H1 (cell line): ENCODE data around the gene SMNDC1.

ENCODE experiments used
- CTBP2 ChIP-seq: IDR thresholded peaks from 2 replicates; pipeline ENCODE4 v1.7.0; 2011; ENCODE audit warnings: borderline replicate concordance, mild to moderate bottlenecking, moderate library complexity, mixed read lengths, low read length; ENCODE audit not compliant: insufficient read depth, insufficient read length
- POLR2A ChIP-seq, 2 experiments: IDR thresholded peaks; 1 replicate in 1 of 2; 2 replicates in 1 of 2; pipeline ENCODE4 v1.6.1; 2011; ENCODE audit warnings: low read depth in 2 of 2, low read length in 2 of 2, mild to moderate bottlenecking in 2 of 2; ENCODE audit errors: control extremely low read depth in 1 of 2
- POLR2AphosphoS5 ChIP-seq: IDR thresholded peaks from 2 replicates; pipeline ENCODE4 v1.6.1; 2011; ENCODE audit warnings: low read depth, low read length
- TBP ChIP-seq: IDR thresholded peaks from 2 replicates; pipeline ENCODE4 v1.6.1; 2011; ENCODE audit warnings: low read depth, low read length, improper control_type of control experiment
- TF ChIP-seq, protein P1 (sequence below), 3 experiments: IDR thresholded peaks; 1 replicate in 2 of 3; 2 replicates in 1 of 3; pipeline versions ENCODE4 v1.5.1 to v1.6.1; 2011; ENCODE audit warnings: low read length in 3 of 3, mild to moderate bottlenecking in 3 of 3, inconsistent platforms in 2 of 3, low read depth in 1 of 3, moderate library complexity in 1 of 3; ENCODE audit not compliant: insufficient read depth in 1 of 3; ENCODE audit errors: control extremely low read depth in 1 of 3
- TF ChIP-seq, protein P2 (sequence below): IDR thresholded peaks from 2 replicates; pipeline ENCODE4 v1.6.1; 2012; ENCODE audit warnings: low read length, inconsistent platforms

DNA sequence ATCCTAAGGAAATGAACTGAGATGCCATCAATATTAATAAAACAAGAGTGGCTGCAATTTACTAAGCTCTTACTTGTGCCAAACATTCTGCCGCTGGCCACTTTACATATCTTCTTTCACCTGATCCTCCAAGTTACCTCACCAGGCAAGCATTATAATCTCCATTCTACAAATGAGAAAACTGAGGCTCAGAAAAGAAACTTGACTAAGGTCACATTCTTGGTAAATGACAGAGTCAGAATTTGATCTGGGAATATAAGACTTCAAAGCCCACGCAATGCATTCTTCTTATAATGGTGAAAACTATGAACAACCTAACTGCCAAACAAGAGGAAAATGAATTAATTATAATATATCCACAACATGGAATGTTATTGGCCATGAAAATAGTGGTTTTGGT is 46.1 kb upstream of the SMNDC1 start:
- TF ChIP-seq CTBP2 (no peak), POLR2AphosphoS5 (no peak), TBP (no peak), POLR2A (IDR thresholded peaks at IDR 0.05; ENCODE audit: control extremely low read depth in 1 of 2, low read depth in 2 of 2, low read length in 2 of 2) (no peak)
- TF ChIP-seq, protein P1, sequence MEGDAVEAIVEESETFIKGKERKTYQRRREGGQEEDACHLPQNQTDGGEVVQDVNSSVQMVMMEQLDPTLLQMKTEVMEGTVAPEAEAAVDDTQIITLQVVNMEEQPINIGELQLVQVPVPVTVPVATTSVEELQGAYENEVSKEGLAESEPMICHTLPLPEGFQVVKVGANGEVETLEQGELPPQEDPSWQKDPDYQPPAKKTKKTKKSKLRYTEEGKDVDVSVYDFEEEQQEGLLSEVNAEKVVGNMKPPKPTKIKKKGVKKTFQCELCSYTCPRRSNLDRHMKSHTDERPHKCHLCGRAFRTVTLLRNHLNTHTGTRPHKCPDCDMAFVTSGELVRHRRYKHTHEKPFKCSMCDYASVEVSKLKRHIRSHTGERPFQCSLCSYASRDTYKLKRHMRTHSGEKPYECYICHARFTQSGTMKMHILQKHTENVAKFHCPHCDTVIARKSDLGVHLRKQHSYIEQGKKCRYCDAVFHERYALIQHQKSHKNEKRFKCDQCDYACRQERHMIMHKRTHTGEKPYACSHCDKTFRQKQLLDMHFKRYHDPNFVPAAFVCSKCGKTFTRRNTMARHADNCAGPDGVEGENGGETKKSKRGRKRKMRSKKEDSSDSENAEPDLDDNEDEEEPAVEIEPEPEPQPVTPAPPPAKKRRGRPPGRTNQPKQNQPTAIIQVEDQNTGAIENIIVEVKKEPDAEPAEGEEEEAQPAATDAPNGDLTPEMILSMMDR (IDR thresholded peaks at IDR 0.05; ENCODE audit: control extremely low read depth in 1 of 3, insufficient read depth in 1 of 3, low read depth in 1 of 3, low read length in 3 of 3): no peak
- TF ChIP-seq, protein P2, sequence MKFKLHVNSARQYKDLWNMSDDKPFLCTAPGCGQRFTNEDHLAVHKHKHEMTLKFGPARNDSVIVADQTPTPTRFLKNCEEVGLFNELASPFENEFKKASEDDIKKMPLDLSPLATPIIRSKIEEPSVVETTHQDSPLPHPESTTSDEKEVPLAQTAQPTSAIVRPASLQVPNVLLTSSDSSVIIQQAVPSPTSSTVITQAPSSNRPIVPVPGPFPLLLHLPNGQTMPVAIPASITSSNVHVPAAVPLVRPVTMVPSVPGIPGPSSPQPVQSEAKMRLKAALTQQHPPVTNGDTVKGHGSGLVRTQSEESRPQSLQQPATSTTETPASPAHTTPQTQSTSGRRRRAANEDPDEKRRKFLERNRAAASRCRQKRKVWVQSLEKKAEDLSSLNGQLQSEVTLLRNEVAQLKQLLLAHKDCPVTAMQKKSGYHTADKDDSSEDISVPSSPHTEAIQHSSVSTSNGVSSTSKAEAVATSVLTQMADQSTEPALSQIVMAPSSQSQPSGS: no peak
